CD4-positive, CD25-positive, alpha-beta regulatory T cell (primary cell): ENCODE measurements around the gene COQ3. TPM values are rescaled to one million over a fixed set of nuclear protein-coding genes. Genes with fewer than 3 reads are reported as not detected.

ENCODE experiments used
- ATAC-seq, 2 donors: fragments of 150-1000 bp; cut with Tn5 transposase; one replicate each; pipeline ENCODE4 v1.10.0; 2021; ENCODE audit warnings: low read depth in 2 of 2, moderate number of reproducible peaks in 2 of 2, moderate library complexity in 1 of 2
- DNase-seq, 3 donors: peaks; one replicate each; pipeline versions ENCODE4 v3.0.0 to v3.0.0-alpha.2; 2012 to 2022; ENCODE audit warnings: mixed read lengths in 1 of 3
- H3K27ac ChIP-seq: one replicate; pipeline ENCODE4 v1.7.0; 2013; ENCODE audit warnings: mild to moderate bottlenecking, low read length; ENCODE audit not compliant: insufficient read depth, poor library complexity, severe bottlenecking
- H3K27me3 ChIP-seq: one replicate; pipeline ENCODE4 v1.7.0; 2013; ENCODE audit warnings: low read length; ENCODE audit not compliant: control insufficient read depth, insufficient read depth
- H3K36me3 ChIP-seq: one replicate; pipeline ENCODE4 v1.7.0; 2013; ENCODE audit warnings: mild to moderate bottlenecking, low read length, moderate library complexity; ENCODE audit not compliant: control insufficient read depth, insufficient read depth
- H3K4me1 ChIP-seq: 2 replicates; pipeline ENCODE4 v1.7.0; 2013; ENCODE audit warnings: mild to moderate bottlenecking, low read length; ENCODE audit not compliant: insufficient read depth, control insufficient read depth, poor library complexity, severe bottlenecking
- H3K4me3 ChIP-seq: one replicate; pipeline ENCODE4 v1.7.0; 2013; ENCODE audit warnings: low read depth, mild to moderate bottlenecking, low read length, moderate library complexity
- H3K9me3 ChIP-seq, 2 experiments: 1 replicate in 1 of 2; 2 replicates in 1 of 2; pipeline ENCODE4 v1.7.0; 2013; ENCODE audit warnings: low read length in 2 of 2, mild to moderate bottlenecking in 1 of 2, moderate library complexity in 1 of 2; ENCODE audit not compliant: control insufficient read depth in 2 of 2
- H3K27ac Mint-ChIP-seq, 3 donors: one replicate each; pipeline ENCODE4 v1.8.0; 2020 to 2022; ENCODE audit warnings: mild to moderate bottlenecking in 3 of 3, mixed read lengths in 3 of 3, moderate library complexity in 2 of 3
- H3K27me3 Mint-ChIP-seq: one replicate; pipeline ENCODE4 v1.8.0; 2022; ENCODE audit warnings: mild to moderate bottlenecking, mixed read lengths
- H3K36me3 Mint-ChIP-seq: one replicate; pipeline ENCODE4 v1.8.0; 2020; ENCODE audit warnings: mixed read lengths
- H3K4me1 Mint-ChIP-seq, 4 donors: one replicate each; pipeline ENCODE4 v1.8.0; 2020 to 2022; ENCODE audit warnings: mixed read lengths in 4 of 4, mild to moderate bottlenecking in 1 of 4
- H3K4me3 Mint-ChIP-seq, 4 donors: one replicate each; pipeline ENCODE4 v1.8.0; 2020 to 2022; ENCODE audit warnings: mild to moderate bottlenecking in 4 of 4, mixed read lengths in 4 of 4, moderate library complexity in 3 of 4
- H3K9me3 Mint-ChIP-seq, 7 donors: one replicate each; pipeline ENCODE4 v1.8.0; 2020 to 2022; ENCODE audit warnings: mixed read lengths in 7 of 7, mild to moderate bottlenecking in 3 of 7, moderate library complexity in 2 of 7
- polyA plus RNA-seq, 4 donors: library from polyadenylated mRNA; unstranded; fragments of 300-500 nt; fragmentation: Illumina TruSeq; gene quantifications; one replicate each; pipeline ENCODE4 v1.2.3, GENCODE V29; 2021
- total RNA-seq: library from RNA; stranded (reverse); gene quantifications from one replicate; pipeline ENCODE4 v1.2.3, GENCODE V29; 2022

The COQ3 gene
- total RNA-seq (1.4 TPM), polyA plus RNA-seq (1 to 10 TPM; 6.2 to 8.0 (median 6.9) TPM)

- no peaks in the 10 kb centered on the region for H3K9me3 ChIP-seq
- ATAC-seq = peak; percentile 63 to 66
- Mint-ChIP-seq H3K27me3 (no peaks in the 10 kb centered on the region), H3K9me3 (peaks cover 0 to 2% (median 0%) of the 10 kb centered on the region in 7 donors), H3K4me1 (peaks cover 16 to 22% (median 19%) of the 10 kb centered on the region in 4 donors), H3K4me3 (peak within 1 kb of the TSS; percentile 93 to 98 (median 96)), H3K27ac (peak within 1 kb of the TSS; percentile 91 to 95 (median 94)), H3K36me3 (no peaks in the 10 kb centered on the region)
- H3K4me1 ChIP-seq = peaks cover 10% of the 10 kb centered on the region
- no peaks in the 10 kb centered on the region for H3K27me3 ChIP-seq
- H3K36me3 ChIP-seq = peaks cover 3% of the 10 kb centered on the region
- peak within 1 kb of the TSS; percentile 7 for H3K27ac ChIP-seq
- H3K4me3 ChIP-seq = peak within 1 kb of the TSS; percentile 85
- peak; percentile 56 to 71 (median 61) for DNase-seq
Measured at GRCh38 chr6:99393698-99394531, at the start of gene COQ3. Gene COQ3, minus strand, starts transcription at chr6:99394195. Its CDS starts 16 bp downstream, at chr6:99394179.

DNA sequence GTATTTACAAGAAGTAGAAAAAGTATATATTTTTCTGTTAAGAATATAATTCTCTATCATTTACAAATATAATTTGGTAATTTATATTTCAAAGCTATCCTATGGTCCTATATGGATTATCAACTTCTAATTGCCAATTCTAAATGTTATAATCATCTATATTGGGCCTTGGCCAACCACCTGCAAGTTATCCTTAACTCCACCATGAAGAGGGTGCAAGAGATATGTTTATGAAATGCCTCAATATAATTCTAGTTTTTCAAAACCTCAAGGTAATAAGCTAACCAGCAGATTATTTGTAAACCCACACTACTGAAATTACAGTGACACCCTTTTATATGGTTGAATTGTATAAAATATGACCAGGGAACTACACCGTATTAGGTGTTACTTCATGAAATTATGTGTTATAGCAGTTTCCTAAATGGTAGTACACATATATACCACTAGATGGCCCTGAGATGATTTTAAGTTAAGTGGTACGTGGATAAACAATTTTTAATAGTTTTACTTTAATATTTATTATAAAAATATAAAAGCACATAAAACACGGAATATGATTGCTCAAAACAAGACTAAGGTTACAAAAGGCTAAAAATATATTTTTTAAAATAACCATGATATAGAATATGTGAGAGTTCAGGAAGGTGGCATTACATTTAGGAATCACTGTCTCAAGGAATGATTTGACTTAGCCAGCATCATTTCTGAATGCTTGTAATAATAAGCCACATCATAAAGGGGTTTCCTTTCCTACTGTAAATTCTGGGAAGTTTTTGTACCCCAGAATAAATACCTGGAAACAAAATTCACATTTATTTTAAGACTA is 40.9 kb upstream of the COQ3 start:
- Histone ChIP-seq H3K36me3 (peaks cover 7% of the 10 kb centered on the region), H3K9me3 (no peaks in the 10 kb centered on the region), H3K27ac (no peak overlapping the region), H3K4me3 (no peak overlapping the region), H3K27me3 (no peaks in the 10 kb centered on the region), H3K4me1 (no peaks in the 10 kb centered on the region)
- DNase-seq (peak in 2 of 3 donors; percentile 25 to 62), ATAC-seq (peak; percentile 66 to 70)
- Mint-ChIP-seq H3K9me3 (no peaks in the 10 kb centered on the region), H3K27ac (no peak overlapping the region), H3K4me1 (peaks cover 2 to 9% (median 4%) of the 10 kb centered on the region in 4 donors), H3K27me3 (no peaks in the 10 kb centered on the region), H3K36me3 (peaks cover 10% of the 10 kb centered on the region), H3K4me3 (no peak overlapping the region)

DNA sequence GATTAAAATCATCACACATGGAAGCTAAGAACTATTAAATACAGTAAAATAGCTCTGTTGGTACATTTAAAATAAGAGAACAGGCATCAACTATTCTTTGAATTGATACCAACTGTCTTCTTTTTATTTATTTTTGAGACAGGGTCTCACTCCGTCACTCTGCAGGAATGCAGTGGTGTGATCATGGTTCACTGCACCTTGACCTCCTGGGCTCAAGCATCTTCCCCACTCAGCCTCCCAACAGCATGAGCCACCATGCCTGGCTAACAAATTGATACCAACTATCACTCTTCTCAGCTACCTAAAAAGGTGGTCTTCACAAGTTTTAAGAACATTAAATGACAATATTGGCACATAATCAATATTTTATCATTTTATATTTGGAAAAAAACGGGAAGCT is 38.9 kb upstream of the COQ3 start:
- Histone ChIP-seq H3K9me3 (no peaks in the 10 kb centered on the region), H3K27ac (no peak overlapping the region), H3K4me1 (no peaks in the 10 kb centered on the region), H3K36me3 (peaks cover 4% of the 10 kb centered on the region), H3K27me3 (no peaks in the 10 kb centered on the region), H3K4me3 (no peak overlapping the region)
- H3K4me1 Mint-ChIP-seq = peaks cover 3 to 9% (median 8%) of the 10 kb centered on the region in 4 donors
- peaks cover 6% of the 10 kb centered on the region for H3K36me3 Mint-ChIP-seq
- H3K9me3 Mint-ChIP-seq = no peaks in the 10 kb centered on the region
- DNase-seq = no peak
- no peak for ATAC-seq
- no peak overlapping the region for H3K27ac Mint-ChIP-seq
- H3K27me3 Mint-ChIP-seq = no peaks in the 10 kb centered on the region
- H3K4me3 Mint-ChIP-seq = no peak overlapping the region

GRCh38 chr6:99431901-99432300 is 37.9 kb upstream of the COQ3 start:
- Histone ChIP-seq H3K4me1 (no peaks in the 10 kb centered on the region), H3K4me3 (no peak overlapping the region), H3K9me3 (no peaks in the 10 kb centered on the region), H3K36me3 (peaks cover 4% of the 10 kb centered on the region), H3K27ac (no peak overlapping the region), H3K27me3 (no peaks in the 10 kb centered on the region)
- no peak for DNase-seq
- H3K9me3 Mint-ChIP-seq = no peaks in the 10 kb centered on the region
- no peak overlapping the region for H3K27ac Mint-ChIP-seq
- no peak for ATAC-seq
- H3K36me3 Mint-ChIP-seq = peaks cover 9% of the 10 kb centered on the region
- H3K27me3 Mint-ChIP-seq = no peaks in the 10 kb centered on the region
- H3K4me3 Mint-ChIP-seq = no peak overlapping the region
- H3K4me1 Mint-ChIP-seq = peaks cover 9 to 18% (median 15%) of the 10 kb centered on the region in 4 donors

DNA sequence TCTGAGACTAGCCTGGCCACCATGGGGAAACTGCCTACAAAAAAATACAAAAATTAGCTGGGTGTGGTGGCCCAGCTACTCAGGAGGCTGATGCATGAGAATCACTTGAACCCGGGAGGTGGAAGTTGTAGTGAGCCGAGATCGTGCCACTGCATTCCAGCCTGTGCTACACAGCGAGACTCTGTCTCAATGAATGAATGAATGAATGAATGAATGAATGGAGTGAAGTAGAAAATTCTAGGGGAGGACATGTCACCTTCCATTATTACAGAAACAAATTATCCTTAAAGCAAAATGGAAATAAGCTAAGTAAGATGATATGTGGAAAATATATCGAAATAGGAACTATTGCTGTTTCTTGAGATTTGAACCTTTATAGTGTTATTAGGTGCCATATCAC is 34.0 kb upstream of the COQ3 start:
- no peak for ATAC-seq
- no peaks in the 10 kb centered on the region for H3K27me3 Mint-ChIP-seq
- H3K4me3 Mint-ChIP-seq = peak overlapping the region in 2 of 4 donors; percentile 18 to 28
- H3K9me3 Mint-ChIP-seq = no peaks in the 10 kb centered on the region
- Histone ChIP-seq H3K27me3 (no peaks in the 10 kb centered on the region), H3K36me3 (peaks cover 6% of the 10 kb centered on the region), H3K9me3 (no peaks in the 10 kb centered on the region), H3K27ac (no peak overlapping the region), H3K4me3 (no peak overlapping the region), H3K4me1 (peaks cover 23% of the 10 kb centered on the region)
- DNase-seq = no peak
- H3K27ac Mint-ChIP-seq = no peak overlapping the region
- H3K4me1 Mint-ChIP-seq = peaks cover 30 to 47% (median 38%) of the 10 kb centered on the region in 4 donors
- H3K36me3 Mint-ChIP-seq = peaks cover 11% of the 10 kb centered on the region

- H3K27me3 Mint-ChIP-seq = no peaks in the 10 kb centered on the region
- H3K4me1 Mint-ChIP-seq = peaks cover 36 to 61% (median 51%) of the 10 kb centered on the region in 4 donors
- ATAC-seq (no peak), DNase-seq (no peak)
- H3K4me3 Mint-ChIP-seq = peak overlapping the region; percentile 90 to 99 (median 98)
- Histone ChIP-seq H3K27me3 (no peaks in the 10 kb centered on the region), H3K27ac (no peak overlapping the region), H3K36me3 (peaks cover 9% of the 10 kb centered on the region), H3K9me3 (no peaks in the 10 kb centered on the region), H3K4me1 (peaks cover 37% of the 10 kb centered on the region), H3K4me3 (peak overlapping the region; percentile 94)
- H3K36me3 Mint-ChIP-seq = peaks cover 20% of the 10 kb centered on the region
- H3K27ac Mint-ChIP-seq = peak overlapping the region in 2 of 3 donors; percentile 97 to 99
- H3K9me3 Mint-ChIP-seq = no peaks in the 10 kb centered on the region
Measured at GRCh38 chr6:99426451-99426757, 32.4 kb upstream of the COQ3 start.

DNA sequence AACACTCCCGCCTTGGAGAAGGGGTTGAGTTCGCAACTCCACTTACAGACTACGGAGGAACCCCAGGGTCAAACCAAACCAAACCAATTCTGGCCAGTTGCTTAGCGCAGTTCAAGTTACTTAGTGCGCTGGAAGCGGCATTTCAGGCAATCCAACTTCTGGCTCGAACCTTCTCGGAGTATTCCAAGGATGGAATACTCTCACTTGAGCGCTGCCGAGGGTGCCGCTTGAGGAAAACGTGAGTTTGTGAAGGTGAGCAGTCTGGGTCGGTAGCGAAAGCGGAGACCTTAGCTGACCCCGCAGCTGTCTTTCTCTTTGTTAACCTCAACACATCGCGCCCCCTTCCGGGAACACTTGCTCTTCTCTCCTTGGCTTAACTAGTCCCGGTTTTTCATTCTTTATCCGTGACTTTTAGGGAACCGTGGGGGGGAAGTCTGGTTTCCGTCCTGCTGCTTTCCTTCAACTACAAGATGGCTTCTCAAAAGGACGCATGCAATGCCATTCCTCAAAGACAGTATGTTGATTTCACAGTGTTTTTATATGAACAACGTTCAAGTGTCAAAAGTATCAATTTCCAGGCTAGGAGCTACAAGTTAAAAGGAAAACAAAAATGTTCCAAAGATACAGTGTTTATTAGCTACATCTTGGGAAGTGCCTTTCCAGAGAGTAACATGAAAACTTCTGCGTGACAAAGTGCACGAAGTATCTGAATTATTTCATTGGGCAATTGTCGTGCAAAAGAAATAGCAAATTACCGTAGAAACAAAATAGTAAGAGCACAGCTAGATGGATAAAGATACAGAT is 31.9 kb upstream of the COQ3 start:
- Histone ChIP-seq H3K27me3 (no peaks in the 10 kb centered on the region), H3K4me1 (peaks cover 40% of the 10 kb centered on the region), H3K9me3 (no peaks in the 10 kb centered on the region), H3K4me3 (peak overlapping the region; percentile 94), H3K36me3 (peaks cover 11% of the 10 kb centered on the region), H3K27ac (peak overlapping the region; percentile 100)
- peak in 1 of 3 donors; percentile 48 for DNase-seq
- Mint-ChIP-seq H3K4me3 (peak overlapping the region; percentile 90 to 99 (median 98)), H3K9me3 (no peaks in the 10 kb centered on the region), H3K36me3 (peaks cover 19% of the 10 kb centered on the region), H3K27me3 (no peaks in the 10 kb centered on the region), H3K4me1 (peaks cover 37 to 67% (median 54%) of the 10 kb centered on the region in 4 donors), H3K27ac (peak overlapping the region; percentile 97 to 100 (median 99))
- peak; percentile 22 to 24 for ATAC-seq
